G401 (cell line): ENCODE measurements around the gene CCNY. TPM values are rescaled to one million over a fixed set of nuclear protein-coding genes. Genes with fewer than 3 reads are reported as not detected.

ENCODE experiments used
- DNase-seq: peaks from one replicate; pipeline ENCODE4 v3.0.0-alpha.2; 2015; ENCODE audit warnings: low spot score
- in situ Hi-C: cut with HindIII; loops from 2 replicates; pipeline ENCODE4 v1.10.0; 2016; ENCODE audit warnings: low sequenced_read_pairs, mixed read lengths
- total RNA-seq: library from RNA; depleted of rRNA; stranded (reverse); fragments of >200 nt; shearing (Covaris generic); gene quantifications from 2 replicates; pipeline ENCODE4 v1.2.3, GENCODE V29; 2014

The CCNY gene
- total RNA-seq, 1 experiment from 2014 or later, result 62.9 TPM

DNA sequence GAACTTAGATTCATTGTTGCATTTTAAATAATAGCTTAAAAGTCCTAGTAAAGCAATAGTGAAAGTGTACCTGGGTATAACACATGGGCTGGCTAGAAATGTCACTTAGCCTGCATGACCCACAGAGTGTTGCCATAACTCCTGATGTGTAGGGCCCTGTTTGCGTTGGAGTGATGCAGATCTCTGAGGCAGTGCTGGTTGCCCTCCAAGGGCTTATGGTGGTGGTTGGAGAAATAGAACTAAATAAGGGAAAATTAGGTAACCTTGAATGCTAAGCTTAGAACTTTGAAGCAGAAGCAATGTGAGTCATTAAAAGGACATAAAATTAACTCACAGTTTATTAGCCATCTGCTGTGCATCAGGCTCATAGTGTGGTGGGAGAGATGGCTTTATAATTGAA lies 105.7 kb downstream of the CCNY start:
- in situ Hi-C loops, result no loop called here
- no peak for DNase-seq

GRCh38 chr10:35442592-35442991 lies 106.3 kb downstream of the CCNY start:
- DNase-seq, result no peak
- in situ Hi-C loops, result no loop called here

DNA sequence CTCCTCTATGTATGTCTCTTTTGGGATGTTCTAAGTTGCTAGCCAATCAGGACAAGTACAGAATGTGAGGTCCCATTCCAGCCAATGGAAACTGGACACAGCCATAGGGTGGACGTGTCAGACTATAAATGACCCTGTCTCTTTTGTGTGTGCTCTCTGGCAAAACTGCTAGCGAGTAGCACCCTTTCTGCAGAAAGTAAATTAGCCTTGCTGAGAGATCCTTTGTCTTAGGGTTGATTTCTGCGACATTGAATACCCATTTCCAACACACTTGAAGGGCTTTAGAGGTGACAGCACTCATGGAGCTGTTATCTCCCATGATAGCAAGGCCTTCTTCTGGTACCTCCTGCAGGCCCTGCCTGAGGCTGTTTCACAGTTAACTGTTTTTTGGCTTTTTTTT lies 107.5 kb downstream of the CCNY start:
- DNase-seq, result no peak
- in situ Hi-C loops, result no loop called here

GRCh38 chr10:35445150-35445884 lies 109.0 kb downstream of the CCNY start:
- no peak for DNase-seq
- in situ Hi-C loops, result no loop called here

GRCh38 chr10:35446439-35446838 lies 110.1 kb downstream of the CCNY start:
- in situ Hi-C loops, result no loop called here

DNA sequence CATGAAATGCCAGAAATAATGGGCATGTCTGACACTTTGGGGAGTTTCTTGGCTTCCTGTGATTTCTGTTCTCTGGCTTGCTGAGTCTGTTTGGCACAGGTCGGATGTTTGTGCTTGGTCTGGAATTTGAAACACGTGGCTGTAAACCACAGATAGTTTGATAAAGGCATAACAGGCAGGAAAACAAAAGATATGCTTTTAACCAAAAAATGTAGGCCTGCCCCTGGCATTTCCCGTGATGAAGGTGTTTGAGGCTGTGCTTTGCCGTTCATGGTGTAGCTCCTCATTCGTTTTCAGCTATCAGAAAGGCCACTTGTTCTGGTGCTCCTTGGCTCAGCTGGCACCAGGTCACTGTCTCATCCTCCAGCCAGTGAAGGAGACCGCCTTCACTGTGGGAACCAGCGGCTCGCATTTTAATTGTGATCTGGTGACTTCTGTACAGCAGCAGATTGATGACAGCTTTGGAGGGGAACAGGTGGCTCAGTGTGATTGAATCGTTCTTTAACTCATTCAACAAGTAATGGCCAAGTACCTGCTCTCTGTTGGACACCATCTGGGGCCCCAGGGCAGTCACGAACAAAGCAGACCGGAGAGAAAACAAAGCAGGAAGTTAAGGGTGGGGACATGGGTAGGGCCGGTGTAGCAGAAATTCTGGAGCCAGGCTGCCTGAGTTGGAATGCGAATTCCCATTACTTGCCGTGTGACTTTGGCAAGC lies 111.5 kb downstream of the CCNY start:
- in situ Hi-C loops, result no loop called here
- DNase-seq, result peak; percentile 41

More at GRCh38 chr10:35446439-35446838, 110.1 kb downstream of the CCNY start:
- DNase-seq, result no peak

DNA sequence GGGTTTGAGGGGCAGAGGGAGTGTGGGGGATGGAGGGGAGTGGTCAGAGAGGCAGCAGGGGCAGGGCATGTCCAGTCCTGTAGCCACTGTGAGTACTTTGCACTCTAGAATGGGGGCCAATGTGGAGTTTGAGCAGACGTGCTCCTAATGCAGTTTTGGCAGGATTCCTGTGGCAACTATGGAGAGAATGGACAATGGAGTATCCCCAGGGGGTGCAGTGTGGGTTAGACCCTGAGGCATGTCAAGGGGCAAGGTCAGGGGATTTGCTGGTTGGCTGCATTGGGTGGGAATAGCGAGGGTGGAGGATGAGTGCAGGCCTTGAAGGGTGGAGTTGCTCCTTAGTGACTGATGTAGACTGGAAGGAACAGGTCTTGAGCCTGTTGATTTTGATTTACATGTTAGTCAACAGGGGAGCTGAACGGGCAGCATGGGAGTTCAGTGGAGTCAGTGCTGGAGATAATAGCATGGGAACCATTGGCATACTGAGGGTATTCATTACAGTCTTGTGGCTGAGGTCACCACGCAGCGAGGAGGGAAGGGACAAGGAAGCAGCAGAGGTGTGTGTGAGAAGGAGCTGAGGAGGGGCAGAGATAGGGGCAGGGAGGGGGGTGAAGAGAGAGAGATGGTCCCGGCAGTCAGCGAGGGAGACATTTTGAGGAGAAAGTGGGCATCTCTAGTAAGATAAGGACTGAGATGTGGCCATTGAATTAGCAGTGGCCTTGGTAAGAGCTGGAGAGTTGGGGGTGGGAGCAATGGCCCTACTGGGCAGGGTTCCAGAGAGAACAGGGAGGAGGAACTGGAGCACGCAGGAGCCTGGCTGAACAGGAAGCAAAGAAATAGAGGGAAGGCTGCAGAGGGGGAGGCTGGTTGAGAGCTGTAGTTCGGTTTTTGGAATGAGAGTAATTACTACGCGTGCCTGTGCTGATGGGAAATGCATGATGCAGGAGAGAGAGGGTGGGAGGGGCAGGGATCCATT lies 112.7 kb downstream of the CCNY start:
- in situ Hi-C loops, result no loop called here
- no peak for DNase-seq

GRCh38 chr10:35449944-35450343 lies 113.6 kb downstream of the CCNY start:
- DNase-seq, result no peak
- in situ Hi-C loops, result no loop called here

GRCh38 chr10:35451151-35452016 lies 115.1 kb downstream of the CCNY start:
- no peak for DNase-seq
- in situ Hi-C loops, result no loop called here

DNA sequence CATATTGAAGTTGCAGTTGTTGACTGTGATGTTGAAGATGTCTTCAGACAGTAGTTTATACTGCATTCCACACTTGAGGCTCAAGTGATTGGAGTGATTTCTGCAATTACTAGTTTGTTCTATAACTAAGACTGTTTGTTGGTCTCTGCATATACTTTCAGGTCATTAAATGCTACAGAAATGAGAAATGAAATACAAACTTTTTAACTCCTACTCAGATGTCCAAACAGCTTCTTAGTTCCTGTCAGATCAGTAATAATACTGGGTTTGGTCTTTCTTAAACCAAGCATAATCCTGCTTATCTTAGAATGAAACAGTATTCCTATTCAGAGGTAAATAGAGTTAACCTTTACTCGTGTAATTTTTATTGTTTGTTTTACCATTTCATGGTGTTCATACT lies 115.9 kb downstream of the CCNY start:
- in situ Hi-C loops, result no loop called here

GRCh38 chr10:35452847-35453246 lies 116.5 kb downstream of the CCNY start:
- DNase-seq, result no peak
- in situ Hi-C loops, result no loop called here

More for the DNA sequence above, 115.9 kb downstream of the CCNY start:
- DNase-seq, result no peak

GRCh38 chr10:35453855-35454532 lies 117.7 kb downstream of the CCNY start:
- no peak for DNase-seq
- in situ Hi-C loops, result no loop called here

DNA sequence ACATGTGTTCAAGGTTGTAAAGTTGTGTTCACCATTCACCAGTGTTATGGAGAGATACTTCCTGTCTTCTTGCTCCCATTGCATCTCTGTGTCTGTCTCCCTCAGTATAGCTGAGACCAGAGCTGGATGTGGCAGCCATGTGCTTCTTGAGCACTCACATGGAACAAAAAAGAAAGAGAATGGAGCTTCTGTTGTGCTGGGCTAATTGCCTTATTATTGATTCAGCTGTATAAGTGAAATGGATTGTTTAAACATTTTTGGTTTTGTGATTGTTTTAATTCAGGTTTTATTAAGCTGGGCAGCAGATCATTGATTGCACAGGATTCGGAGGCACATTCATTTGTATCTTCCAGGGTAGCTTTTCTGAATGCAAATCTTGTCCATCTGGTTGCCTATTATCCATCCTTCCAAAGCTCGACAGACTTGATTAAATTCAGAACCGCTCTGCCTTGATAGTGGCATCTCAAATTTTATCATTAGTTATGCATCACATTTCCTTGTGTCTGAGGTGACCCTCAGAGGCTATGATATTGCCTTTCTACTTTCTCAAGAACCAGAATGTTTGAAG lies 119.9 kb downstream of the CCNY start:
- DNase-seq, result no peak
- in situ Hi-C loops, result no loop called here

- in situ Hi-C loops, result no loop called here
Observed at GRCh38 chr10:35456784-35457183, 120.5 kb downstream of the CCNY start.

GRCh38 chr10:35458500-35459448 lies 122.5 kb downstream of the CCNY start:
- no peak for DNase-seq
- in situ Hi-C loops, result no loop called here

More at GRCh38 chr10:35456784-35457183, 120.5 kb downstream of the CCNY start:
- DNase-seq, result no peak

DNA sequence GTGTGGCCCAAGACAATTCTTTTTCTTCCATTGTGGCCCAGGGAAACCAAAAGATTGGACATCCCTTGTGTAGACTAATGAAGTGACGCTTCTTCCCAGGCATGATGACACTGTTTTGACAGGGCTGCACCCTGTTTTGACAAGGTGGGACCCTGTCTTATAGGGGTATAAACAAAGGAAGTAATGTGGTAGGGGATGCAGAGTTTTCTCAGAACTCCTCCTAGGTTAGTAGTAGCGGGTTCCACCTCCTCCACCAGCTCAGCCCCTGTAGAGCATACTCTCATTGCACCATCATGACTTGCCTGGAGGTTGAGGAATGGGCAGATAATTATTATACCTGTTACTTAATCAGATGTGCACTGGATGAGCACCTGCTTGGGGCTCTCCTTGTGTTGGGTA lies 123.1 kb downstream of the CCNY start:
- DNase-seq, result no peak
- in situ Hi-C loops, result no loop called here
